Cardiac muscle cell (in vitro differentiated cells and primary cell): ENCODE data around the gene MBLAC1. TPM values are rescaled to one million over a fixed set of nuclear protein-coding genes. Genes with fewer than 3 reads are reported as not detected.
"Not testable (repeated sequence)": the region's sequence is repeated elsewhere in the genome, so short reads cannot be mapped to it uniquely, and the experiment has no call there.

Source experiments
- DNase-seq, 2 donors: peaks; one replicate each; pipeline versions ENCODE4 v3.0.0 to v3.0.0-alpha.2; 2010 to 2017; ENCODE audit warnings: low read depth in 1 of 2, low spot score in 1 of 2
- H3K27ac ChIP-seq: fragments of 200-600 bp; sonication (generic); 2 replicates; pipeline ENCODE4 v1.5.1; 2016
- H3K27me3 ChIP-seq: fragments of 200-600 bp; sonication (generic); 2 replicates; pipeline ENCODE4 v1.6.0; 2016; ENCODE audit warnings: control low read depth
- H3K36me3 ChIP-seq: fragments of 200-600 bp; sonication (generic); 2 replicates; pipeline ENCODE4 v1.5.1; 2016; ENCODE audit warnings: control low read depth
- H3K4me1 ChIP-seq: fragments of 200-600 bp; sonication (generic); 2 replicates; pipeline ENCODE4 v1.8.1; 2017; ENCODE audit warnings: low read depth, mild to moderate bottlenecking, mixed run types
- H3K4me3 ChIP-seq: fragments of 200-600 bp; sonication (generic); 2 replicates; pipeline ENCODE4 v1.5.1; 2016; ENCODE audit warnings: mild to moderate bottlenecking
- H3K9me3 ChIP-seq: fragments of 200-600 bp; sonication (generic); 2 replicates; pipeline ENCODE4 v1.5.1; 2017; ENCODE audit warnings: low read depth, mild to moderate bottlenecking, control low read depth
- CTCF ChIP-seq: IDR thresholded peaks from 2 replicates; pipeline ENCODE4 v1.5.1; 2012; ENCODE audit warnings: low read depth, mild to moderate bottlenecking, low read length
- polyA plus RNA-seq: library from polyadenylated mRNA; unstranded; fragments of >200 nt; fragmentation: Nextera tagmentation; extraction: Ambion mirVana; gene quantifications from 2 replicates; pipeline ENCODE4 v1.2.1, GENCODE V29; 2016
- total RNA-seq: library from RNA; depleted of rRNA; stranded (reverse); fragments of >200 nt; gene quantifications from 2 replicates; pipeline ENCODE4 v1.2.3, GENCODE V29; 2016

MBLAC1 gene
- total and polyA plus RNA-seq, 2 experiments from 2014 or later, result 3.7 to 5.1 TPM

GRCh38 chr7:100137851-100138760, 11.3 kb downstream of the MBLAC1 start:
- no peak for TF ChIP-seq CTCF
- no peak for DNase-seq
- H3K27ac ChIP-seq, result no peak overlapping the region

GRCh38 chr7:100141555-100141949, 14.8 kb downstream of the MBLAC1 start:
- no peak for TF ChIP-seq CTCF
- DNase-seq, result no peak
- Histone ChIP-seq H3K27me3 (no peaks in the 10 kb centered on the region), H3K4me3 (no peak overlapping the region), H3K4me1 (no peaks in the 10 kb centered on the region), H3K9me3 (no peaks in the 10 kb centered on the region), H3K27ac (no peak overlapping the region), H3K36me3 (no peaks in the 10 kb centered on the region)

More at GRCh38 chr7:100137851-100138760, 11.3 kb downstream of the MBLAC1 start:
- H3K27me3 ChIP-seq, result no peaks in the 10 kb centered on the region
- no peaks in the 10 kb centered on the region for H3K9me3 ChIP-seq
- H3K4me3 ChIP-seq, result no peak overlapping the region
- no peaks in the 10 kb centered on the region for H3K4me1 ChIP-seq
- no peaks in the 10 kb centered on the region for H3K36me3 ChIP-seq

- Histone ChIP-seq H3K4me3 (no peak overlapping the region), H3K9me3 (no peaks in the 10 kb centered on the region), H3K27me3 (no peaks in the 10 kb centered on the region), H3K36me3 (no peaks in the 10 kb centered on the region), H3K4me1 (no peaks in the 10 kb centered on the region), H3K27ac (no peak overlapping the region)
- DNase-seq, result no peak
- TF ChIP-seq CTCF, result no peak
These were observed 15.7 kb downstream of the MBLAC1 start for GRCh38 chr7:100142461-100142860.

- not testable (repeated sequence) for H3K9me3 ChIP-seq, H3K4me3 ChIP-seq, H3K27me3 ChIP-seq, H3K4me1 ChIP-seq, H3K27ac ChIP-seq, H3K36me3 ChIP-seq
- peak in 1 of 2 donors; percentile 86 for DNase-seq
These were observed 19.6 kb downstream of the MBLAC1 start for GRCh38 chr7:100146350-100146749.

GRCh38 chr7:100147278-100147677, 20.5 kb downstream of the MBLAC1 start:
- no peaks in the 10 kb centered on the region for H3K36me3 ChIP-seq
- no peak for TF ChIP-seq CTCF
- H3K9me3 ChIP-seq, result no peaks in the 10 kb centered on the region
- H3K4me3 ChIP-seq, result no peak overlapping the region
- no peak for DNase-seq
- no peaks in the 10 kb centered on the region for H3K4me1 ChIP-seq
- no peak overlapping the region for H3K27ac ChIP-seq
- no peaks in the 10 kb centered on the region for H3K27me3 ChIP-seq

GRCh38 chr7:100148225-100148558, 21.4 kb downstream of the MBLAC1 start:
- no peak for TF ChIP-seq CTCF
- H3K36me3 ChIP-seq, result no peaks in the 10 kb centered on the region
- no peaks in the 10 kb centered on the region for H3K4me1 ChIP-seq
- H3K9me3 ChIP-seq, result no peaks in the 10 kb centered on the region
- peak overlapping the region; percentile 54 for H3K27ac ChIP-seq
- H3K4me3 ChIP-seq, result peak overlapping the region; percentile 12
- DNase-seq, result no peak
- no peaks in the 10 kb centered on the region for H3K27me3 ChIP-seq
